HG03442 (cell line): Measurements from ENCODE around the gene PKP3.
"Not testable (repeated sequence)": the region's sequence is repeated elsewhere in the genome, so short reads cannot be mapped to it uniquely, and the experiment has no call there.

Experiments used
- ATAC-seq: cut with Tn5 transposase; IDR thresholded peaks from one replicate; pipeline ENCODE4 v1.9.1; 2021; ENCODE audit warnings: mild to moderate bottlenecking, moderate library complexity; ENCODE audit not compliant: unreplicated experiment

Gene PKP3

GRCh38 chr11:409600-410483, 15.8 kb downstream of the PKP3 start:
- ATAC-seq: no peak

DNA sequence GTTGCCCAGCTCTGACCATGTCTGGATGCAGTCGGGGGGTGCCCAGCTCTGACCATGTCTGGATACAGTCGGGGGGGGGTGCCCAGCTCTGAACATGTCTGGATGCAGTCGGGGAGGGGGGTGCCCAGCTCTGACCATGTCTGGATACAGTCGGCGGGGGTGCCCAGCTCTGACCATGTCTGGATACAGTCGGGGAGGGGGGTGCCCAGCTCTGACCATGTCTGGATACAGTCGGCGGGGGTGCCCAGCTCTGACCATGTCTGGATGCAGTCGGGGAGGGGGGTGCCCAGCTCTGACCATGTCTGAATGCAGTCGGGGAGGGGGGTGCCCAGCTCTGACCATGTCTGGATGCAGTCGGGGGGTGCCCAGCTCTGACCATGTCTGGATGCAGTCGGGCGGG, 16.7 kb downstream of the PKP3 start:
- ATAC-seq: not testable (repeated sequence)

- ATAC-seq: not testable (repeated sequence)
Measured at GRCh38 chr11:411520-411919, 17.5 kb downstream of the PKP3 start.

- no peak for ATAC-seq
Measured at GRCh38 chr11:412641-413119, 18.7 kb downstream of the PKP3 start.

DNA sequence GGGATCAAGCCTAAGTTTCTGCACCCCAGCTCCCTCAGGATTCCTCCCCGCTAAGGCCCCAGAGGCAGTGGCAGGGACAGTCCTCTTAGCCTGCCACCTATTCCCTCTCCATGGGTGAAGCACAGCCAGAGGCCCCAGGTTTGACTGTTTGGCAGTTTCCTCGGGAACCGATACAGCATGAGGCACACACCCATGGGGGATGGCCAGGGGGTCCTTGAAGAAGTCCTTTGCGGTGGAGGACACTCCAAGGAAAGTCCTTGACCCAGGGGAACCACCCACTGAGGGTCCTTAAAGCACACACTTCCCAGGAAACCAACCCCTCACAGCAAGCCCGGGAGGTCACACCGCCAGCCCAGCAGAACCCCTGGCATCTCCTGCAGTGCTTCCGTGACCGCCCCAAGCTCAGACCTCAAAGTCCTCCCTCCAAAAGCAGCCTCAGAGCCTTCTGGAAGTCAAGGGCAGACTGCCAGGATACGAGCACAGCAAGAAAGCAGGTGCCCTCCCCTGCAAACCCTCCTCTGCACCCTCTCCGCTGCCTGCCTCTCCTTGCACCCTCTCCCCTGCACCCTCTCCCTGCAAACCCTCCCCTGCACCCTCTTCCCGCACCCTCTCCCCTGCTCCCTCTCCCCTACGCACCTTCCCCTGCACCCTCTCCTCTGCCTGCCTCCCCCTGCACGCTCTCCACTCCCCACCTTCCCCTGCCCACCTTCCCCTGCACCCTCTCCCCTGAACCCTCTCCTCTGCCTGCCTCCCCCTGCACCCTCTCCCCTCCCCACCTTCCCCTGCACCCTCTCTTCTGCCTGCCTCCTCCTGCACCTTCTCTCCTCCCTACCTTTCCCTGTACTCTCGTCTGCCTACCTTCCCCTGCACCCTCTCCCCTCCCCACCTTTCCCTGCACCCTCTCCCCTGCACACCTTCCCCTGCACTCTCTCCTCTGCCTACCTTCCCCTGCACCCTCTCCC, 19.4 kb downstream of the PKP3 start:
- no peak for ATAC-seq

DNA sequence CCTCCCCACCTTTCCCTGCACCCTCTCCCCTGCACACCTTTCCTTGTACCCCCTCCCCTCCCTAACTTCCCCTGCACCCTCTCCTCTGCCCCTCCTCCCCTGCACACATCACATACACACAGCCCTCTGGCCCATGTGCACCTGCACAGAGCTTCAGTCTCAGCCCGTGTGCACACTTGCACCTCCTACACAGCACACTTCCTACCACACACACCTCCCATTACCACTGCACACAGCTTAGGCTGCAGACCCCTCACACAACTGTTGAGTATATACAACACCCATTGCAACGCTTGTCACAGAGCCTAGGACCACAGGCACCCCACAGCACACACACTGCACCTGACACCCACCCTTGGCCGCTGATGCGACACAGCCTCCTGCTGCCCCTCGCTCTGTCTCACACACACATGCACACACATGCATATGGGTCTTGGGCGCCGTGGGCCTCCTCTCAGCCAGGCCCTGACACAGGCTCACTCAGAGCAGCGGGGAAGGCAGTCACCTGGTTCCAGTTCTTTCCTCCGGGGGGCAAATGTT, 20.4 kb downstream of the PKP3 start:
- no peak for ATAC-seq

GRCh38 chr11:415640-416041, 21.6 kb downstream of the PKP3 start:
- ATAC-seq: no peak

- no peak for ATAC-seq
Measured at GRCh38 chr11:416051-416756, 22.2 kb downstream of the PKP3 start.

DNA sequence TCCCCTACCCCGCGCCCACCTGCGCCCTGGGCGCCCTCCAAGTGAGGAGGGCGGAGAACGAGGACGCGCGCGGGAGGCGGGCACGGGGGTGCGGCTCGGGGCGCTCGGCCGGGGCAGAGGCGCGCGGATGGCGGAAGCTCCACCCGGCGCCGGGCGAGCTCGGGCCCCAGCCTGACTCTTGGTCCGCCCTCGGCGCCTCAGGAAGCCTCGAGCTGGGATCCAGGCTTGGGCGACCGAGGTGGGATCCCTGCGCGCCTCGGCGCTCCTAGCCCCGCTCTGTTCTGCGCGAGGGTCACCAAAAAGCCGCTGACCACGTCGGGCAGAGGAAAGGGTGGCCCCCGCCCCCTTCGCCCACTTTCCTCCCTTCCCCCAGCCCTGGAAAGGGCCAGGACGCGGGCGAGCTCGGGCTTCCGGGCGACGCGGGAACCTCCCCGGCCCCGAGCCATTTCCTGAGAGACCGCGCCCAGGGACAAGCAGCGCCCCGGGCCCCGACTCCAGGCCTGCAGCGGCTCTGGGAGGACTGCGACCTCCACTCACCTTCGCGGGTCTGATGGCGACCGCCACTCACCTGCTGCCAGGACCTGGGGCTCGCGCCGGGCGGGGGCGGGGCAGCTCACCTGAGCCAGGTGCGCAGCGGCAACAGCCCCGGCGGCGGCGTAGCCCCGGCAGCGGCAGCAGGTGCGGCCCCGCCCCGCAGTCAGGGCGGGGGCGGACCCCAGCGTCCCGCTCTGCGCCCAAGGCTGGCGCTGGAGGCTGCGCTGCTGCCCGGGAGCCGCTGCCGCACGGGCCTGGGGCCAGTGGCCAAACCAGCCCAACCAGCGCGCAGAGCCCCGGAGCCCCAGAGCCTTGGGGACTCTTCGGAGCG, 23.0 kb downstream of the PKP3 start:
- no peak for ATAC-seq

DNA sequence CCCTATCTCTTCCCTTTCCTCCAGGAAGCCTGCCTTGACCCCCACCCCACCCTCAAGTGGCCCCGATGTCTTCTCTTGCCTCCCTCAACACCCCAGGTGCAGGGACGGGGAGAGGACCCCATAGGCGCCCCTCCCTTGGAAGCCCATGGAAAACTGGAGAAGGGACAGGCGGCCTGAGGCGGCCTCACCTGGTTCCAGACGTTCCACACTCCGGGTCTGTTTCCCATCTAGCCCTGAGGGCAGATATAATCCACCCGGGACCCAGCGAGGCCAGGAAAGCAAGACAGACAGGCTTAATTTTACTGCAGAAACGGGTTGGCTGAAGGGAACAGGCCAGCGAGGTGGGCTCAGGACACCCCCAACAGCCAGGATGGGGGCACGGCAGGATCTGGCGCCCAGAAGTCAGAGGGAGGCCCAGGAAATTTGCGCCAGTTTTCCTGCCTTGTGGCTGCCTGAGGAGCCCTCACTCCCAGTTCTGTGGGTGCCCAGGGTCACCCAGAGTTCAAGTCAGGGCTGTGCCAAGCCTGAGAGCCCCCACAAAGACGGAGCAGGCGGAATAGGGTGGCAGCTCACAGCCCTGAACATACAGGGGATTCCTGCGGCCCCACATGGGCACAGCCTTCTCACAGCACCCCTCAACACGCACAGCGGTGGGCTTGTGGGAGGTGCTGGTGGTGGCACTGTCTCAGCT, 23.8 kb downstream of the PKP3 start:
- ATAC-seq: no peak

DNA sequence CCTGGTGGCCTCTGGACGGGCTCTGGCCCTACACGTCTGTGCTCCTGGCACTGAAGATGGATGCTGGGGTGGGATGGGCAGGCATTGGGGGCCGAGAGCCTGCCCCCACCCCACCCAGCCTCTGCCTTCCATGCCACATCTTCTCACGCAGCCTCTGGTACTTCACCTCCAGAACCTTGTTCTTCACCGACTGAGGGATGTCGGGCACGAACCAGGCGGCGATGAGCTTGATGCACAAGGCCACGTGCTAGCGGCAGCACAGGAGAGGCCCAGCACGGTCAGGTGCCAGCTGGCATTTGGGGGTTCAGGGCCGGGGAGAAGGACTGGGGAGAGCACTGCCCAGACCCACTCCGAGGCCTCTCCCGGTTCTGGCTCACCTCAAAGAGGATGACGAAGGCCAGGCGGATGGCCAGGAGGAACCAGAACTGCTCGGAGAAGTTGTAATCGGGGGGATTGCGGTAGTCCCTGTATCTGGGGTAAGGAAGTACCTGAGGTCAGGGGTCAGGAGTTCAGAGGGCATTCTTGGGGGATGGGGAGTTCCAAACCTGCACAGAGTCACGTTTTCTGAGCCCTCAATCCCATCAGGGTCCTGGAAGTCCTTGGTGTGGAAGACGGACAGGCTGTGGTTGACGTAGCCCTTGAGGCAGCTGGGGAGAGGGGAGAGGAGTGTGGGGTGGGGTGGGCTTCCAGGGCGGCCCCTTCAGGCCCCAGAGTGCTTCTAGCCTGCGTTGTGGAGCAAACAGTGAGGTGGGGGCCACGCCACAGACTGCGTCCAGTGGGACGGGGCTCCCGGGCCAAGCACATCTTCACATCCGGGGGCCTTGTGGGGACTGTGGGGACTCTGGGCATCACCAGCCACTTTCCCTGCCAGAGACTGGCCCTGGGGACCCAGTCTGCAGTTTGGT, 24.6 kb downstream of the PKP3 start:
- no peak for ATAC-seq

DNA sequence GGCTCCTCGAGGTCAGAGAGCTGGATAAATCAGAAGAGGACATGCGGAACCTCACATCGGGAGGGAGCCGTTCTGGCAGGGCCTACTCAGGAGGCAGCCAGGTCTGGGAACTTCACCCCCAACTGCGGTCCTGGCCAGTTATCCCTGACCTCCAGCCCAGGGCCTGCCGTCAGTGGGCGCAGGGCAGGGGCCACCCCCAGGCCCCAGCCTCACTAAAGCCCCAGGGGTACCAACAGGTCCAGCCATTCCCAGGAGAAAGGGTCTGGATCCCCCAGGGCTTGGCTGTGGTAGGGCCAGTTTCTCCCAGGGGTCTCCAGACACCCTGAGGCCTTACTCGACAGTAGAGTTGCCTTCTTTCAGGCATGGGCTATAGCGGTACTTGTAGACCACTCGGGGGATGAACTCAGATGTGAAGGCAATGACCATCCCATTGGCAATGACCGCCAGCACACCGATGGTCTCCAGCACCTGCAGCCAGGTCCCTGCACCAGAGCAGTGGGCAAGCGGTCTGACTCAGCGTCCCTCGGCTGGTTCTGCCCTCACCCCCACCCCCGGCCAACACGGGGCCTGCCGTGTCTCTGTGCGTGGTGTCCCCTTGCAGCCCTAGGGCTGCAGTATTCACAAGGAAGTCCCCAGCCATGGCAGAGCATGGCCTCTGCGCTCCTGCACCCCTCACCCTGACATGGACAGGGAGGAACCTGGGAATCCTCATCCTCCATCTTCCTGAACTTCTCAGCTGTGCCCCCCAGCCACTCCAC, 25.4 kb downstream of the PKP3 start:
- no peak for ATAC-seq

- no peak for ATAC-seq
Measured at GRCh38 chr11:420054-420910, 26.3 kb downstream of the PKP3 start.

- ATAC-seq: no peak
Measured at GRCh38 chr11:420911-421321, 26.9 kb downstream of the PKP3 start.

DNA sequence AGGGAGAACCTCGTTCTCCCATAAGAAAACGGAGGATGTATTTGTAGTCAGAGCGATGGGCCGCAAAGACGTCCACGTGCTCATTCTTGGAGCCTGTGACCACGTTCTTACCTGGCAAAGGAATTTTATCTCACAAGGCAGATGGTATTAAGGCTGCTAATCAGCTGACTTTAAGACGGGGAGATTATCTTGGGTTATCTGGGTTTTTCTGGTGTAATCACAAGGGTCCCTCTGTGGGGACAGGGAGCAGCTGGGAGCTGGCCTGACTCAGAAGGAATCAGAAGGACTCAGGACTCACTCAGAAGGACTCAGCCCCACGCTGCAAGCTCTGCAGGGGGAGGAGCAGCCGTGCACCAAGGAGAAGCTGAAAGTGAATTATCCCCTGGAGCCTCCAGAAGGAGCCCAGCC, 28.2 kb downstream of the PKP3 start:
- ATAC-seq: no peak

DNA sequence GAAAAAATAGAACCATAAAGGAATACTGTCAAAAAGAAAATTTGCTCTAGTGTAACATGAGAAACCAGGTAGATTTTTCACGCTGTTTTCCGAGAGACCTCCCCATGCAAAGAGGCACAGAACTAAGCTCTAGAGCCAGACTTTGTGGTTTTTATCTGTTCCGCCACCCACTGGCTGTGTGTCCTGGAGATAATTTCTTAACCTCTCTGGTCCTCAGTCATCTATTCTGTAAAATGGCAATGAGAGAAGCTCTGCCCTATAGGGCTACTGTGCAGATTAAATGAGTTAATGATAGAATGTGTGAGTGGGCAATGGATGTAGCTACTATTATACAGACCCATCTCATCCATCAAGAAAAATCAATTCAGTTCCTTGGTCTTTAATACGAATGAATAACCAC, 30.2 kb downstream of the PKP3 start:
- no peak for ATAC-seq
